CD4-positive, alpha-beta memory T cell (primary cell): ENCODE data around the gene FZR1. TPM values are rescaled to one million over a fixed set of nuclear protein-coding genes. Genes with fewer than 3 reads are reported as not detected.
"Not testable (repeated sequence)": the region's sequence is repeated elsewhere in the genome, so short reads cannot be mapped to it uniquely, and the experiment has no call there.

Experiments
- CTCF ChIA-PET: fragments of 350-600 bp; sonication (Branson Sonifier 250); formaldehyde crosslinking; loops from one replicate; lab custom pipeline; 2021; ENCODE audit warnings: inconsistent platforms; ENCODE audit not compliant: partially characterized antibody; lab: Charles Lee
- POLR2A ChIA-PET: fragments of 350-600 bp; sonication (Branson Sonifier 250); formaldehyde crosslinking; loops from one replicate; lab custom pipeline; 2021; ENCODE audit not compliant: partially characterized antibody; lab: Charles Lee
- DNase-seq, 5 donors: peaks; one replicate each; pipeline versions ENCODE4 v3.0.0 to v3.0.0-alpha.2; 2020 to 2022; ENCODE audit warnings: mixed read lengths in 1 of 5
- H3K27ac ChIP-seq: one replicate; pipeline ENCODE4 v1.7.0; 2013; ENCODE audit warnings: low read depth, low read length
- H3K27me3 ChIP-seq: 2 replicates; pipeline ENCODE4 v1.7.0; 2013; ENCODE audit warnings: mild to moderate bottlenecking, low read length, moderate library complexity; ENCODE audit not compliant: insufficient read depth
- H3K36me3 ChIP-seq: 2 replicates; pipeline ENCODE4 v1.7.0; 2013; ENCODE audit warnings: mild to moderate bottlenecking, low read length, moderate library complexity; ENCODE audit not compliant: insufficient read depth
- H3K4me1 ChIP-seq: 2 replicates; pipeline ENCODE4 v1.7.0; 2013; ENCODE audit warnings: mild to moderate bottlenecking, low read length, moderate library complexity; ENCODE audit not compliant: insufficient read depth
- H3K4me3 ChIP-seq, 2 donors: one replicate each; pipeline ENCODE4 v1.7.0; 2013; ENCODE audit warnings: low read length in 2 of 2, mild to moderate bottlenecking in 1 of 2
- H3K9me3 ChIP-seq, 2 donors: one replicate each; pipeline ENCODE4 v1.7.0; 2013; ENCODE audit warnings: low read length in 2 of 2, control low read depth in 1 of 2; ENCODE audit not compliant: control insufficient read depth in 1 of 2
- H3K27ac Mint-ChIP-seq, 7 donors: one replicate each; pipeline ENCODE4 v1.8.0; 2020 to 2021; ENCODE audit warnings: mixed read lengths in 7 of 7, mild to moderate bottlenecking in 6 of 7, inconsistent platforms in 3 of 7, moderate library complexity in 3 of 7
- H3K27me3 Mint-ChIP-seq, 2 donors: one replicate each; pipeline ENCODE4 v1.8.0; 2020 to 2021; ENCODE audit warnings: mixed read lengths in 2 of 2
- H3K36me3 Mint-ChIP-seq, 2 donors: one replicate each; pipeline ENCODE4 v1.8.0; 2020 to 2021; ENCODE audit warnings: mixed read lengths in 2 of 2, inconsistent platforms in 1 of 2, mild to moderate bottlenecking in 1 of 2
- H3K4me1 Mint-ChIP-seq, 4 donors: one replicate each; pipeline ENCODE4 v1.8.0; 2020 to 2021; ENCODE audit warnings: mixed read lengths in 4 of 4, mild to moderate bottlenecking in 1 of 4
- H3K4me3 Mint-ChIP-seq, 8 donors: one replicate each; pipeline ENCODE4 v1.8.0; 2020 to 2021; ENCODE audit warnings: mixed read lengths in 8 of 8, mild to moderate bottlenecking in 7 of 8, moderate library complexity in 6 of 8, inconsistent platforms in 3 of 8
- H3K9me3 Mint-ChIP-seq, 8 donors: one replicate each; pipeline ENCODE4 v1.8.0; 2020 to 2021; ENCODE audit warnings: mixed read lengths in 8 of 8, mild to moderate bottlenecking in 5 of 8, inconsistent platforms in 3 of 8, moderate library complexity in 1 of 8
- intact Hi-C: fragments of 100-400 bp; cut with micrococcal nuclease; formaldehyde crosslinking; loops from one replicate; pipeline ENCODE4 v1.15.1; 2023
- polyA plus RNA-seq, 2 donors: library from polyadenylated mRNA; unstranded; fragments of 300-500 nt; fragmentation: Illumina TruSeq; gene quantifications; one replicate each; pipeline ENCODE4 v1.2.3, GENCODE V29; 2021
- total RNA-seq, 2 experiments: library from RNA; stranded (reverse); gene quantifications; one replicate each; pipeline ENCODE4 v1.2.3, GENCODE V29; 2021

FZR1 gene
- total and polyA plus RNA-seq, 4 experiments from 2014 or later = 7.1 to 73.7 (median 44.7) TPM

- peaks cover 3% of the 10 kb centered on the region for H3K36me3 ChIP-seq
- H3K9me3 ChIP-seq = no peaks in the 10 kb centered on the region
- Mint-ChIP-seq H3K9me3 (peaks cover 0 to 2% (median 0%) of the 10 kb centered on the region in 8 donors), H3K27ac (peak overlapping the region; percentile 84 to 97 (median 94)), H3K36me3 (peaks cover 6 to 27% of the 10 kb centered on the region in 2 donors), H3K27me3 (no peaks in the 10 kb centered on the region), H3K4me3 (peak overlapping the region; percentile 87 to 94 (median 90)), H3K4me1 (peaks cover 30 to 67% (median 46%) of the 10 kb centered on the region in 4 donors)
- H3K4me3 ChIP-seq = peak overlapping the region; percentile 47 to 75
- POLR2A ChIA-PET = interaction anchor here (0.6 to 1.7 kb wide), 7 partner anchors 9 to 72 kb away, joined by 3 to 6 read pairs (median 4); no protein-coding TSS in a partner anchor
- H3K4me1 ChIP-seq = peaks cover 48% of the 10 kb centered on the region
- intact Hi-C loops = loop anchor here (1.0 to 5.0 kb wide), 4 partner anchors 48 to 121 kb away; partner anchors contain the start of gene HMG20B
- no peaks in the 10 kb centered on the region for H3K27me3 ChIP-seq
- CTCF ChIA-PET = no interaction called here
- H3K27ac ChIP-seq = peak overlapping the region; percentile 91
- DNase-seq = peak; percentile 22 to 67 (median 27)
These were observed 551 bp downstream of the FZR1 start for GRCh38 chr19:3506384-3507340.

- DNase-seq = peak; percentile 28 to 78 (median 29)
- Histone ChIP-seq H3K36me3 (peaks cover 7% of the 10 kb centered on the region), H3K4me1 (peaks cover 52% of the 10 kb centered on the region), H3K9me3 (no peaks in the 10 kb centered on the region), H3K27me3 (no peaks in the 10 kb centered on the region), H3K4me3 (peak overlapping the region; percentile 47 to 75), H3K27ac (peak overlapping the region; percentile 91)
- H3K9me3 Mint-ChIP-seq = peaks cover 0 to 2% (median 0%) of the 10 kb centered on the region in 8 donors
- peaks cover 31 to 72% (median 51%) of the 10 kb centered on the region in 4 donors for H3K4me1 Mint-ChIP-seq
- intact Hi-C loops = loop anchor here (2.0 to 5.0 kb wide), 2 partner anchors 47 to 65 kb away; partner anchors contain the start of gene HMG20B
- H3K36me3 Mint-ChIP-seq = peaks cover 6 to 28% of the 10 kb centered on the region in 2 donors
- POLR2A ChIA-PET = interaction anchor here (1.3 kb wide), 1 partner anchor 50 kb away, joined by 4 read pairs; no protein-coding TSS in a partner anchor
- peak overlapping the region; percentile 87 to 93 (median 90) for H3K4me3 Mint-ChIP-seq
- H3K27ac Mint-ChIP-seq = peak overlapping the region; percentile 84 to 97 (median 93)
- CTCF ChIA-PET = no interaction called here
- H3K27me3 Mint-ChIP-seq = no peaks in the 10 kb centered on the region
These were observed 1.4 kb downstream of the FZR1 start for GRCh38 chr19:3507371-3508120.

GRCh38 chr19:3508121-3508661 lies 2.1 kb downstream of the FZR1 start:
- CTCF ChIA-PET, POLR2A ChIA-PET, H3K27ac ChIP-seq: not testable (repeated sequence)

GRCh38 chr19:3508771-3509535 lies 2.8 kb downstream of the FZR1 start:
- no peaks in the 10 kb centered on the region for H3K27me3 Mint-ChIP-seq
- H3K4me3 Mint-ChIP-seq = peak overlapping the region; percentile 48 to 81 (median 72)
- H3K4me3 ChIP-seq = no peak overlapping the region
- peaks cover 33 to 78% (median 57%) of the 10 kb centered on the region in 4 donors for H3K4me1 Mint-ChIP-seq
- peaks cover 6 to 29% of the 10 kb centered on the region in 2 donors for H3K36me3 Mint-ChIP-seq
- H3K27me3 ChIP-seq = no peaks in the 10 kb centered on the region
- intact Hi-C loops = loop anchor here (5.0 kb wide), 1 partner anchor 63 kb away; the partner anchor contains the start of gene HMG20B
- peaks cover 52% of the 10 kb centered on the region for H3K4me1 ChIP-seq
- ChIA-PET POLR2A (no interaction called here), CTCF (no interaction called here)
- peak overlapping the region in 6 of 7 donors; percentile 11 to 86 (median 76) for H3K27ac Mint-ChIP-seq
- DNase-seq = no peak
- H3K9me3 ChIP-seq = no peaks in the 10 kb centered on the region
- H3K36me3 ChIP-seq = peaks cover 8% of the 10 kb centered on the region
- H3K9me3 Mint-ChIP-seq = peaks cover 0 to 2% (median 0%) of the 10 kb centered on the region in 8 donors
- H3K27ac ChIP-seq = no peak overlapping the region

More at GRCh38 chr19:3508121-3508661, 2.1 kb downstream of the FZR1 start:
- not testable (repeated sequence) for H3K27me3 ChIP-seq, DNase-seq, H3K9me3 ChIP-seq, H3K4me3 ChIP-seq, H3K27me3 Mint-ChIP-seq, H3K36me3 ChIP-seq, H3K9me3 Mint-ChIP-seq
- H3K4me3 Mint-ChIP-seq = peak overlapping the region in 7 of 8 donors; percentile 57 to 90 (median 69)
- peak overlapping the region; percentile 9 to 78 (median 62) for H3K27ac Mint-ChIP-seq
- peaks cover 6 to 29% of the 10 kb centered on the region in 2 donors for H3K36me3 Mint-ChIP-seq
- peaks cover 52% of the 10 kb centered on the region for H3K4me1 ChIP-seq
- H3K4me1 Mint-ChIP-seq = peaks cover 31 to 72% (median 52%) of the 10 kb centered on the region in 4 donors
- intact Hi-C loops = loop anchor here (5.0 kb wide), 1 partner anchor 64 kb away; the partner anchor contains the start of gene HMG20B

GRCh38 chr19:3509566-3509989 lies 3.5 kb downstream of the FZR1 start:
- peak overlapping the region in 4 of 7 donors; percentile 32 to 86 (median 63) for H3K27ac Mint-ChIP-seq
- H3K4me1 Mint-ChIP-seq = peaks cover 36 to 83% (median 61%) of the 10 kb centered on the region in 4 donors
- H3K9me3 Mint-ChIP-seq = peaks cover 0 to 2% (median 0%) of the 10 kb centered on the region in 8 donors
- H3K36me3 ChIP-seq = peaks cover 8% of the 10 kb centered on the region
- ChIA-PET POLR2A (no interaction called here), CTCF (no interaction called here)
- no peaks in the 10 kb centered on the region for H3K27me3 ChIP-seq
- intact Hi-C loops = loop anchor here (5.0 kb wide), 1 partner anchor 63 kb away; the partner anchor contains the start of gene HMG20B
- peaks cover 6 to 29% of the 10 kb centered on the region in 2 donors for H3K36me3 Mint-ChIP-seq
- no peak for DNase-seq
- H3K27ac ChIP-seq = no peak overlapping the region
- H3K27me3 Mint-ChIP-seq = no peaks in the 10 kb centered on the region
- peak overlapping the region; percentile 48 to 81 (median 64) for H3K4me3 Mint-ChIP-seq
- H3K9me3 ChIP-seq = no peaks in the 10 kb centered on the region
- peaks cover 52% of the 10 kb centered on the region for H3K4me1 ChIP-seq
- no peak overlapping the region for H3K4me3 ChIP-seq

GRCh38 chr19:3510727-3511126 lies 4.6 kb downstream of the FZR1 start:
- CTCF ChIA-PET = no interaction called here
- Mint-ChIP-seq H3K27ac (peak overlapping the region in 1 of 7 donors; percentile 41), H3K27me3 (no peaks in the 10 kb centered on the region), H3K4me3 (no peak overlapping the region), H3K4me1 (peaks cover 30 to 83% (median 57%) of the 10 kb centered on the region in 4 donors), H3K36me3 (peaks cover 6 to 27% of the 10 kb centered on the region in 2 donors), H3K9me3 (no peaks in the 10 kb centered on the region)
- H3K9me3 ChIP-seq = no peaks in the 10 kb centered on the region
- POLR2A ChIA-PET = no interaction called here
- intact Hi-C loops = no loop called here
- no peak overlapping the region for H3K4me3 ChIP-seq
- DNase-seq = no peak
- peaks cover 41% of the 10 kb centered on the region for H3K4me1 ChIP-seq
- H3K27me3 ChIP-seq = no peaks in the 10 kb centered on the region
- H3K36me3 ChIP-seq = peaks cover 8% of the 10 kb centered on the region
- H3K27ac ChIP-seq = no peak overlapping the region
